SU-DHL-6 (cell line): Measurements from ENCODE around the gene MAST4.

Experiments
- H2AFZ ChIP-seq: fragments of 200-600 bp; sonication (generic); 2 replicates; pipeline ENCODE4 v1.6.1; 2014; ENCODE audit warnings: low read depth, mild to moderate bottlenecking, moderate library complexity, mixed read lengths, antibody characterized with exemption, low read length; ENCODE audit not compliant: severe bottlenecking
- H3F3A ChIP-seq: fragments of 200-600 bp; shearing (Covaris generic); 2 replicates; pipeline ENCODE4 v1.6.0; 2016; ENCODE audit warnings: antibody characterized with exemption, mild to moderate bottlenecking; ENCODE audit not compliant: insufficient read depth
- H3K27ac ChIP-seq: fragments of 200-600 bp; sonication (generic); 2 replicates; pipeline ENCODE4 v1.5.1; 2016; ENCODE audit warnings: low read depth, mild to moderate bottlenecking, low read length, moderate library complexity, mixed read lengths
- H3K27me3 ChIP-seq: fragments of 200-600 bp; sonication (generic), shearing (Covaris generic); 2 replicates; pipeline ENCODE4 v1.6.0; 2014; ENCODE audit warnings: mild to moderate bottlenecking, low read length
- H3K36me3 ChIP-seq: fragments of 200-600 bp; sonication (generic); 2 replicates; pipeline ENCODE4 v1.6.1; 2014; ENCODE audit warnings: mild to moderate bottlenecking, low read length, mixed read lengths
- H3K4me2 ChIP-seq: fragments of 300-600, 200-600 bp; shearing (Covaris generic), sonication (generic); 2 replicates; pipeline ENCODE4 v1.6.0; 2014; ENCODE audit warnings: low read length, low read depth, mild to moderate bottlenecking; ENCODE audit not compliant: poor library complexity, severe bottlenecking
- H3K4me3 ChIP-seq: fragments of 200-600 bp; sonication (generic); 2 replicates; pipeline ENCODE4 v1.5.1; 2014; ENCODE audit warnings: antibody characterized with exemption, low read length, mild to moderate bottlenecking, mixed read lengths; ENCODE audit not compliant: insufficient read depth, poor library complexity, severe bottlenecking
- H3K79me2 ChIP-seq: fragments of 200-600 bp; sonication (generic); 2 replicates; pipeline ENCODE4 v1.6.1; 2014; ENCODE audit warnings: mild to moderate bottlenecking, low read length, moderate library complexity; ENCODE audit not compliant: insufficient read depth
- H3K9ac ChIP-seq: fragments of 200-600 bp; sonication (generic); 2 replicates; pipeline ENCODE4 v1.7.0; 2014; ENCODE audit warnings: mild to moderate bottlenecking, low read length
- H3K9me2 ChIP-seq: fragments of 200-600 bp; sonication (generic); replicated peaks from 2 replicates; pipeline ENCODE4 v1.6.1; 2014; ENCODE audit warnings: low read length; ENCODE audit not compliant: insufficient read depth
- H3K9me3 ChIP-seq: fragments of 200-600 bp; sonication (generic); 2 replicates; pipeline ENCODE4 v1.6.1; 2014; ENCODE audit warnings: low read length, mixed read lengths; ENCODE audit not compliant: insufficient read depth
- H4K20me1 ChIP-seq: fragments of 200-600 bp; sonication (generic); 2 replicates; pipeline ENCODE4 v1.6.1; 2014; ENCODE audit warnings: low read depth, mild to moderate bottlenecking, antibody characterized with exemption, low read length, moderate library complexity, mixed read lengths
- CTCF ChIP-seq: fragments of 200-600 bp; sonication (generic); IDR thresholded peaks from one replicate; pipeline ENCODE4 v1.5.1; 2017; ENCODE audit warnings: antibody characterized with exemption, mild to moderate bottlenecking, low read length, moderate library complexity; ENCODE audit not compliant: insufficient read depth, poor library complexity, severe bottlenecking
- EZH2phosphoT487 ChIP-seq: fragments of 200-600 bp; sonication (generic), shearing (Covaris generic); conservative IDR thresholded peaks from 2 replicates; pipeline ENCODE4 v1.6.1; 2018; ENCODE audit warnings: mild to moderate bottlenecking, antibody characterized with exemption, low read length, moderate library complexity, mixed read lengths

Gene MAST4

GRCh38 chr5:67144183-67144639, 548.0 kb downstream of the MAST4 start:
- Histone ChIP-seq H3K36me3 (no peaks in the 10 kb centered on the region), H3K79me2 (no peaks in the 10 kb centered on the region), H3K27me3 (no peaks in the 10 kb centered on the region), H3K9me3 (no peaks in the 10 kb centered on the region), H3K4me3 (no peak overlapping the region), H3K4me2 (no peak overlapping the region), H3F3A (no peaks in the 10 kb centered on the region), H3K27ac (no peak overlapping the region), H2AFZ (no peak overlapping the region), H4K20me1 (no peaks in the 10 kb centered on the region), H3K9me2 (no peaks in the 10 kb centered on the region), H3K9ac (no peak overlapping the region)
- TF ChIP-seq EZH2phosphoT487: no peak

- Histone ChIP-seq H3K4me3 (no peak overlapping the region), H3K9me2 (no peaks in the 10 kb centered on the region), H3K4me2 (no peak overlapping the region), H3K9me3 (no peaks in the 10 kb centered on the region), H3K27ac (no peak overlapping the region), H4K20me1 (no peaks in the 10 kb centered on the region), H3K36me3 (no peaks in the 10 kb centered on the region), H2AFZ (no peak overlapping the region), H3F3A (no peaks in the 10 kb centered on the region), H3K27me3 (no peaks in the 10 kb centered on the region), H3K79me2 (no peaks in the 10 kb centered on the region), H3K9ac (no peak overlapping the region)
- TF ChIP-seq EZH2phosphoT487 (no peak), CTCF (no peak)
Measured at GRCh38 chr5:67146574-67146973, 550.4 kb downstream of the MAST4 start.

GRCh38 chr5:67146981-67147380, 550.8 kb downstream of the MAST4 start:
- Histone ChIP-seq H3K9me2 (no peaks in the 10 kb centered on the region), H3K9me3 (no peaks in the 10 kb centered on the region), H3K9ac (no peak overlapping the region), H3K4me2 (no peak overlapping the region), H3F3A (no peaks in the 10 kb centered on the region), H3K79me2 (no peaks in the 10 kb centered on the region), H3K27me3 (no peaks in the 10 kb centered on the region), H3K27ac (no peak overlapping the region), H4K20me1 (no peaks in the 10 kb centered on the region), H3K36me3 (no peaks in the 10 kb centered on the region), H2AFZ (no peak overlapping the region), H3K4me3 (no peak overlapping the region)
- no peak for TF ChIP-seq CTCF
- TF ChIP-seq EZH2phosphoT487: no peak

GRCh38 chr5:67147760-67148159, 551.6 kb downstream of the MAST4 start:
- no peak overlapping the region for H2AFZ ChIP-seq
- no peak overlapping the region for H3K27ac ChIP-seq
- H4K20me1 ChIP-seq: no peaks in the 10 kb centered on the region
- TF ChIP-seq EZH2phosphoT487 (no peak), CTCF (no peak)
- H3K27me3 ChIP-seq: no peaks in the 10 kb centered on the region
- H3K79me2 ChIP-seq: no peaks in the 10 kb centered on the region
- no peaks in the 10 kb centered on the region for H3F3A ChIP-seq
- no peak overlapping the region for H3K4me3 ChIP-seq
- H3K9me3 ChIP-seq: no peaks in the 10 kb centered on the region
- H3K4me2 ChIP-seq: no peak overlapping the region
- H3K9me2 ChIP-seq: no peaks in the 10 kb centered on the region
- no peaks in the 10 kb centered on the region for H3K36me3 ChIP-seq
- H3K9ac ChIP-seq: no peak overlapping the region
